GM12874 (cell line): ENCODE measurements around the gene TIGD3.

Experiments used
- CTCF ChIP-seq: IDR thresholded peaks from 2 replicates; pipeline ENCODE4 v1.5.1; 2011; ENCODE audit warnings: low read depth, mild to moderate bottlenecking, control low read depth, low read length, moderate library complexity; ENCODE audit not compliant: insufficient read depth

Gene TIGD3

GRCh38 chr11:65354265-65355012, at the start of gene TIGD3:
TSS of gene TIGD3 (plus strand) at chr11:65354751. CDS start at chr11:65355809, 1,058 bp downstream.
- no peak for TF ChIP-seq CTCF

- no peak for TF ChIP-seq CTCF
Measured at GRCh38 chr11:65305501-65306268, 48.9 kb upstream of the TIGD3 start.

GRCh38 chr11:65307298-65308229, 47.0 kb upstream of the TIGD3 start:
- TF ChIP-seq CTCF: no peak

GRCh38 chr11:65308281-65308891, 46.2 kb upstream of the TIGD3 start:
- TF ChIP-seq CTCF: no peak

- no peak for TF ChIP-seq CTCF
Measured at GRCh38 chr11:65309006-65309405, 45.5 kb upstream of the TIGD3 start.

GRCh38 chr11:65310215-65310614, 44.3 kb upstream of the TIGD3 start:
- TF ChIP-seq CTCF: no peak
